H1 (cell line): ENCODE data around the gene ZSCAN12. TPM values are rescaled to one million over a fixed set of nuclear protein-coding genes. Genes with fewer than 3 reads are reported as not detected.

Experiments
- CTCF ChIA-PET: fragments of 300-600 bp; sonication (Branson Sonifier 250); formaldehyde crosslinking; loops from one replicate; lab custom pipeline; 2021; ENCODE audit not compliant: partially characterized antibody; lab: Charles Lee
- POLR2A ChIA-PET: fragments of 300-600 bp; sonication (Branson Sonifier 250); formaldehyde crosslinking; loops from one replicate; lab custom pipeline; 2021; ENCODE audit warnings: inconsistent platforms; ENCODE audit not compliant: partially characterized antibody; lab: Charles Lee
- DNase-seq, 2 experiments: peaks; one replicate each; pipeline versions ENCODE4 v3.0.0 to v3.0.0-alpha.2; 2010 to 2022; ENCODE audit warnings: low spot score in 2 of 2, low read depth in 1 of 2, mixed read lengths in 1 of 2
- FAIRE-seq: peaks from 2 replicates; lab custom pipeline; 2011; peaks lifted over from hg19 to GRCh38; lab: Jason Lieb, UNC
- H2AFZ ChIP-seq: 2 replicates; pipeline ENCODE4 v1.8.1; 2012; ENCODE audit warnings: low read length, inconsistent platforms
- H2AK5ac ChIP-seq: 2 replicates; pipeline ENCODE4 v1.6.1; 2013; ENCODE audit warnings: low read depth, low read length
- H2BK120ac ChIP-seq: replicated peaks from 2 replicates; pipeline ENCODE3; 2013; ENCODE audit warnings: low read depth, low read length, inconsistent platforms
- H2BK12ac ChIP-seq: 2 replicates; pipeline ENCODE4 v1.6.1; 2013; ENCODE audit warnings: low read depth, low read length
- H2BK15ac ChIP-seq: 2 replicates; pipeline ENCODE4 v1.6.1; 2013; ENCODE audit warnings: low read length
- H2BK20ac ChIP-seq: 2 replicates; pipeline ENCODE4 v1.6.1; 2013; ENCODE audit warnings: low read length
- H2BK5ac ChIP-seq: 2 replicates; pipeline ENCODE4 v1.6.1; 2013; ENCODE audit warnings: low read depth, low read length
- H3K14ac ChIP-seq: 2 replicates; pipeline ENCODE4 v1.6.1; 2013; ENCODE audit warnings: inconsistent platforms; ENCODE audit not compliant: insufficient read length
- H3K18ac ChIP-seq: 2 replicates; pipeline ENCODE4 v1.6.1; 2013; ENCODE audit warnings: low read length; ENCODE audit errors: extremely low read depth
- H3K23ac ChIP-seq: 2 replicates; pipeline ENCODE4 v1.6.1; 2013; ENCODE audit warnings: inconsistent platforms; ENCODE audit not compliant: insufficient read length
- H3K23me2 ChIP-seq: 2 replicates; pipeline ENCODE4 v1.6.1; 2013; ENCODE audit warnings: low read depth, low read length
- H3K27ac ChIP-seq: 2 replicates; pipeline ENCODE4 v1.6.1; 2011; ENCODE audit warnings: low read depth, low read length, inconsistent platforms
- H3K27me3 ChIP-seq, 4 experiments: replicated peaks in 1 of 4; 1 replicate in 1 of 4; 2 replicates in 3 of 4; pipeline versions ENCODE4 v1.6.1 to v1.8.1; 2011 to 2013; ENCODE audit warnings: low read length in 3 of 4, mild to moderate bottlenecking in 3 of 4, inconsistent platforms in 2 of 4, mixed read lengths in 2 of 4, moderate library complexity in 1 of 4; ENCODE audit not compliant: control insufficient read depth in 3 of 4, insufficient read depth in 3 of 4; ENCODE audit errors: extremely low read depth in 1 of 4
- H3K36me3 ChIP-seq, 4 experiments: 2 replicates each; pipeline versions ENCODE4 v1.6.1 to v1.8.1; 2011 to 2013; ENCODE audit warnings: mild to moderate bottlenecking in 4 of 4, low read length in 3 of 4, moderate library complexity in 2 of 4, control low read depth in 1 of 4, inconsistent platforms in 1 of 4; ENCODE audit not compliant: insufficient read depth in 4 of 4, control insufficient read depth in 2 of 4
- H3K4ac ChIP-seq: replicated peaks from 2 replicates; pipeline ENCODE3; 2013; ENCODE audit warnings: low read length, low read depth, mixed read lengths, inconsistent platforms; ENCODE audit not compliant: insufficient read length
- H3K4me1 ChIP-seq, 4 experiments: replicated peaks in 1 of 4; 1 replicate in 1 of 4; 2 replicates in 3 of 4; pipeline versions ENCODE4 v1.6.1 to v1.8.1; 2011 to 2013; ENCODE audit warnings: low read length in 3 of 4, inconsistent platforms in 2 of 4, mixed read lengths in 1 of 4; ENCODE audit not compliant: insufficient read depth in 4 of 4, control insufficient read depth in 3 of 4
- H3K4me2 ChIP-seq, 2 experiments: 2 replicates each; pipeline versions ENCODE4 v1.6.1 to v1.8.1; 2011 to 2013; ENCODE audit warnings: low read depth in 2 of 2, low read length in 2 of 2, control low read depth in 1 of 2, inconsistent platforms in 1 of 2, mild to moderate bottlenecking in 1 of 2; ENCODE audit not compliant: insufficient read depth in 1 of 2
- H3K4me3 ChIP-seq, 4 experiments: fragments of 200-600, 300-600 bp in 1 of 4; sonication (generic), shearing (Covaris generic), sonication (Bioruptor Twin) in 1 of 4; 2 replicates each; pipeline versions ENCODE4 v1.5.1 to v1.8.1; 2011 to 2016; ENCODE audit warnings: low read length in 4 of 4, low read depth in 3 of 4, control low read depth in 2 of 4, inconsistent platforms in 2 of 4, mild to moderate bottlenecking in 2 of 4, mixed read lengths in 1 of 4, moderate library complexity in 1 of 4; ENCODE audit not compliant: insufficient read depth in 2 of 4; ENCODE audit errors: extremely low read depth in 1 of 4
- H3K56ac ChIP-seq: replicated peaks from 2 replicates; pipeline ENCODE3; 2013; ENCODE audit warnings: low read depth, mild to moderate bottlenecking, mixed read lengths, low read length, inconsistent platforms; ENCODE audit not compliant: insufficient read length
- H3K79me1 ChIP-seq: 2 replicates; pipeline ENCODE4 v1.6.1; 2013; ENCODE audit warnings: low read depth, low read length, control low read depth
- H3K79me2 ChIP-seq, 2 experiments: 2 replicates each; pipeline versions ENCODE4 v1.6.1 to v1.8.1; 2012 to 2013; ENCODE audit warnings: low read length in 2 of 2, mild to moderate bottlenecking in 2 of 2, inconsistent platforms in 1 of 2; ENCODE audit not compliant: insufficient read depth in 2 of 2, control insufficient read depth in 1 of 2
- H3K9ac ChIP-seq, 4 experiments: replicated peaks in 1 of 4; 1 replicate in 1 of 4; 2 replicates in 3 of 4; pipeline versions ENCODE4 v1.6.1 to v1.8.1; 2011 to 2013; ENCODE audit warnings: low read depth in 3 of 4, low read length in 3 of 4, control low read depth in 2 of 4, mild to moderate bottlenecking in 2 of 4, moderate library complexity in 2 of 4, inconsistent platforms in 1 of 4; ENCODE audit errors: extremely low read depth in 1 of 4
- H3K9me3 ChIP-seq, 2 experiments: 2 replicates each; pipeline versions ENCODE4 v1.6.1 to v1.8.1; 2012 to 2013; ENCODE audit warnings: mild to moderate bottlenecking in 2 of 2, moderate library complexity in 2 of 2, control low read depth in 1 of 2, inconsistent platforms in 1 of 2, low read depth in 1 of 2, low read length in 1 of 2, mixed read lengths in 1 of 2; ENCODE audit not compliant: insufficient read depth in 2 of 2
- H4K20me1 ChIP-seq, 2 experiments: replicated peaks in 1 of 2; 2 replicates each; pipeline versions ENCODE3 to v1.8.1; 2011 to 2013; ENCODE audit warnings: inconsistent platforms in 2 of 2, low read length in 2 of 2, mild to moderate bottlenecking in 1 of 2; ENCODE audit not compliant: insufficient read depth in 2 of 2, control insufficient read depth in 1 of 2
- H4K5ac ChIP-seq: 2 replicates; pipeline ENCODE4 v1.6.1; 2013; ENCODE audit warnings: low read length, low read depth, mixed read lengths, inconsistent platforms; ENCODE audit not compliant: insufficient read length
- H4K8ac ChIP-seq: 2 replicates; pipeline ENCODE4 v1.8.0; 2013; ENCODE audit warnings: mild to moderate bottlenecking, moderate library complexity, low read length, inconsistent platforms; ENCODE audit not compliant: insufficient read depth; ENCODE audit errors: extremely low read depth
- H4K91ac ChIP-seq: replicated peaks from 2 replicates; pipeline ENCODE3; 2013; ENCODE audit warnings: low read length, mixed read lengths, inconsistent platforms; ENCODE audit not compliant: insufficient read length
- BACH1 ChIP-seq: IDR thresholded peaks from 2 replicates; pipeline ENCODE4 v1.6.1; 2012; ENCODE audit warnings: low read length, improper control_type of control experiment
- EGR1 ChIP-seq: IDR thresholded peaks from 2 replicates; pipeline ENCODE4 v1.6.1; 2011; ENCODE audit warnings: low read depth, low read length, borderline replicate concordance
- JUND ChIP-seq: IDR thresholded peaks from 2 replicates; pipeline ENCODE4 v1.6.1; 2011; ENCODE audit warnings: mild to moderate bottlenecking, improper control_type of control experiment, low read length
- RBBP5 ChIP-seq: IDR thresholded peaks from 2 replicates; pipeline ENCODE4 v1.7.1; 2012; ENCODE audit warnings: low read depth, mild to moderate bottlenecking, inconsistent platforms, low read length, moderate library complexity, borderline replicate concordance
- SIRT6 ChIP-seq: IDR thresholded peaks from one replicate; pipeline ENCODE4 v1.7.1; 2012; ENCODE audit warnings: low read length, inconsistent platforms
- SP4 ChIP-seq: IDR thresholded peaks from 2 replicates; pipeline ENCODE4 v1.6.1; 2012; ENCODE audit warnings: low read length, inconsistent platforms
- SUZ12 ChIP-seq: fragments of 200-600 bp; sonication (generic); IDR thresholded peaks from 2 replicates; pipeline ENCODE4 v1.6.1; 2012; ENCODE audit warnings: mild to moderate bottlenecking, inconsistent platforms, low read length, moderate library complexity, mixed read lengths
- TBP ChIP-seq: IDR thresholded peaks from 2 replicates; pipeline ENCODE4 v1.6.1; 2011; ENCODE audit warnings: low read depth, low read length, improper control_type of control experiment
- ZNF274 ChIP-seq: IDR thresholded peaks from 2 replicates; pipeline ENCODE4 v1.7.0; 2012; ENCODE audit warnings: low read length, borderline replicate concordance; ENCODE audit errors: extremely low read depth
- WGBS, 2 experiments: shearing (Covaris generic) in 1 of 2; methylation state at CpG; one replicate each; pipeline versions ENCODE4 v1.1.6 to v1.1.7; 2013 to 2015; ENCODE audit warnings: low lambda C conversion rate in 2 of 2, mixed read lengths in 2 of 2, inconsistent platforms in 1 of 2, low coverage in 1 of 2, missing lambda C conversion rate in 1 of 2; ENCODE audit not compliant: insufficient replicate concordance in 2 of 2, insufficient coverage in 1 of 2, insufficient read length in 1 of 2; ENCODE audit errors: extremely low coverage in 1 of 2, missing lambda C conversion rate in 1 of 2; 5-methylcytosine and 5-hydroxymethylcytosine counted together
- polyA plus RNA-seq, 7 experiments: library from polyadenylated mRNA; depleted of rRNA in 3 of 7; stranded (reverse) in 5 of 7; unstranded in 2 of 7; fragments of >200 nt in 5 of 7; fragments of 200-250 nt in 2 of 7; gene quantifications; 1 replicate in 5 of 7; 2 replicates in 1 of 7; 4 replicates in 1 of 7; pipeline versions ENCODE4 v1.2.1 to v1.2.3, GENCODE V29; 2011 to 2013; ENCODE audit warnings: missing spikeins in 2 of 7, mixed read lengths in 2 of 7
- total RNA-seq: library from RNA; stranded (reverse); fragmentation: NEBNext Ultra II Directional; extraction: Animal tissue kit (Norgen Biotek cat#: 25700); gene quantifications from 2 replicates; pipeline ENCODE4 v1.2.1, GENCODE V29; 2021
- TF ChIP-seq, protein P1 (sequence below): IDR thresholded peaks from 2 replicates; pipeline ENCODE4 v1.6.1; 2012; ENCODE audit warnings: low read length, inconsistent platforms
- TF ChIP-seq, protein P2 (sequence below), 3 experiments: IDR thresholded peaks; 1 replicate in 2 of 3; 2 replicates in 1 of 3; pipeline versions ENCODE4 v1.5.1 to v1.6.1; 2011; ENCODE audit warnings: low read length in 3 of 3, mild to moderate bottlenecking in 3 of 3, inconsistent platforms in 2 of 3, low read depth in 1 of 3, moderate library complexity in 1 of 3; ENCODE audit not compliant: insufficient read depth in 1 of 3; ENCODE audit errors: control extremely low read depth in 1 of 3

The ZSCAN12 gene
- total and polyA plus RNA-seq, 2 of the 8 experiments (the other 6 are each of a cell fraction or from before 2014, with no cell fraction given) = 2.2 to 9.6 TPM

DNA sequence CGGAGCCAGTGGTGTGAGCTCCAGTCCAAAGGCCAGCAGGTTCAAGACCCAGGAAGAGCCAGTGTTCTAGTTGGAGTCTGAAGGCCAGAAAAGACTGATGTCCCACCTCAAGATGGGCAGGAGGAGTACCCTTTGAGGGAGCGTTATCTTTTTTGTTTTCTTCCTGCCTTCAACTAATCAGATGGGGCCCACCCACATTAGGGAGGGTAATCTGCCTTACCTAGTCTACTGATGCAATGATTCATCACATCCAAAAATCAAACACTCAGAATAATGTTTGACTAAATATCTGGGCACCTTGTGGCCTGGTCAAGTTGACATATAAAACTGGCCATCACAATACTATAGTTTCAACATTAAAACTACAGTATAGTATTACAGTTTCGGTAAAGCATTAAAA lies 30.1 kb downstream of the ZSCAN12 start:
- no peak overlapping the region for H3K4me3 ChIP-seq
- H3K56ac ChIP-seq = no peak overlapping the region
- FAIRE-seq (no peak), DNase-seq (no peak)
- H3K27ac ChIP-seq = no peak overlapping the region
- no peak overlapping the region for H2BK20ac ChIP-seq
- H2BK15ac ChIP-seq = no peak overlapping the region
- no peak overlapping the region for H3K4ac ChIP-seq
- no peak overlapping the region for H2AFZ ChIP-seq
- H2BK5ac ChIP-seq = no peak overlapping the region
- H2BK120ac ChIP-seq = no peak overlapping the region
- H4K20me1 ChIP-seq = no peaks in the 10 kb centered on the region
- H3K9me3 ChIP-seq = no peaks in the 10 kb centered on the region
- H3K18ac ChIP-seq = no peak overlapping the region
- no peak overlapping the region for H3K9ac ChIP-seq
- POLR2A ChIA-PET = no interaction called here
- no peaks in the 10 kb centered on the region for H3K4me1 ChIP-seq
- peaks cover 9 to 15% (median 12%) of the 10 kb centered on the region in 4 experiments; a peak in 6 of 8 replicates for H3K36me3 ChIP-seq
- no peaks in the 10 kb centered on the region for H3K27me3 ChIP-seq
- no peak overlapping the region for H4K8ac ChIP-seq
- no peaks in the 10 kb centered on the region for H3K79me2 ChIP-seq
- no peak overlapping the region for H3K23ac ChIP-seq
- 90% methylated on average over 3 of the region's 3 CpGs; no CpG with 5 or more reads in 1 of the 2 experiments for WGBS, 2 experiments
- no peak overlapping the region for H4K5ac ChIP-seq
- no peak overlapping the region for H2BK12ac ChIP-seq
- CTCF ChIA-PET = no interaction called here
- H3K23me2 ChIP-seq = no peaks in the 10 kb centered on the region
- H4K91ac ChIP-seq = no peak overlapping the region
- H3K14ac ChIP-seq = no peak overlapping the region
- no peaks in the 10 kb centered on the region for H3K79me1 ChIP-seq
- H2AK5ac ChIP-seq = no peak overlapping the region
- no peak overlapping the region for H3K4me2 ChIP-seq
- TF ChIP-seq, protein P1, sequence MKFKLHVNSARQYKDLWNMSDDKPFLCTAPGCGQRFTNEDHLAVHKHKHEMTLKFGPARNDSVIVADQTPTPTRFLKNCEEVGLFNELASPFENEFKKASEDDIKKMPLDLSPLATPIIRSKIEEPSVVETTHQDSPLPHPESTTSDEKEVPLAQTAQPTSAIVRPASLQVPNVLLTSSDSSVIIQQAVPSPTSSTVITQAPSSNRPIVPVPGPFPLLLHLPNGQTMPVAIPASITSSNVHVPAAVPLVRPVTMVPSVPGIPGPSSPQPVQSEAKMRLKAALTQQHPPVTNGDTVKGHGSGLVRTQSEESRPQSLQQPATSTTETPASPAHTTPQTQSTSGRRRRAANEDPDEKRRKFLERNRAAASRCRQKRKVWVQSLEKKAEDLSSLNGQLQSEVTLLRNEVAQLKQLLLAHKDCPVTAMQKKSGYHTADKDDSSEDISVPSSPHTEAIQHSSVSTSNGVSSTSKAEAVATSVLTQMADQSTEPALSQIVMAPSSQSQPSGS = no peak
- TF ChIP-seq SUZ12 = no peak
- TF ChIP-seq TBP = no peak
- TF ChIP-seq JUND = no peak
- TF ChIP-seq SP4 = no peak
- no peak for TF ChIP-seq BACH1
- no peak for TF ChIP-seq SIRT6
- TF ChIP-seq, protein P2, sequence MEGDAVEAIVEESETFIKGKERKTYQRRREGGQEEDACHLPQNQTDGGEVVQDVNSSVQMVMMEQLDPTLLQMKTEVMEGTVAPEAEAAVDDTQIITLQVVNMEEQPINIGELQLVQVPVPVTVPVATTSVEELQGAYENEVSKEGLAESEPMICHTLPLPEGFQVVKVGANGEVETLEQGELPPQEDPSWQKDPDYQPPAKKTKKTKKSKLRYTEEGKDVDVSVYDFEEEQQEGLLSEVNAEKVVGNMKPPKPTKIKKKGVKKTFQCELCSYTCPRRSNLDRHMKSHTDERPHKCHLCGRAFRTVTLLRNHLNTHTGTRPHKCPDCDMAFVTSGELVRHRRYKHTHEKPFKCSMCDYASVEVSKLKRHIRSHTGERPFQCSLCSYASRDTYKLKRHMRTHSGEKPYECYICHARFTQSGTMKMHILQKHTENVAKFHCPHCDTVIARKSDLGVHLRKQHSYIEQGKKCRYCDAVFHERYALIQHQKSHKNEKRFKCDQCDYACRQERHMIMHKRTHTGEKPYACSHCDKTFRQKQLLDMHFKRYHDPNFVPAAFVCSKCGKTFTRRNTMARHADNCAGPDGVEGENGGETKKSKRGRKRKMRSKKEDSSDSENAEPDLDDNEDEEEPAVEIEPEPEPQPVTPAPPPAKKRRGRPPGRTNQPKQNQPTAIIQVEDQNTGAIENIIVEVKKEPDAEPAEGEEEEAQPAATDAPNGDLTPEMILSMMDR (IDR thresholded peaks at IDR 0.05; ENCODE audit: control extremely low read depth in 1 of 3, insufficient read depth in 1 of 3, low read depth in 1 of 3, low read length in 3 of 3) = no peak
- TF ChIP-seq RBBP5 = no peak
- no peak for TF ChIP-seq ZNF274
- no peak for TF ChIP-seq EGR1
